IgD-negative memory B cell (primary cell): ENCODE results near the gene GNAI3. TPM values are rescaled to one million over a fixed set of nuclear protein-coding genes. Genes with fewer than 3 reads are reported as not detected.

Source experiments
- H3K27ac Mint-ChIP-seq, 3 donors: one replicate each; pipeline ENCODE4 v1.8.0; 2020 to 2022; ENCODE audit warnings: mild to moderate bottlenecking in 3 of 3, mixed read lengths in 3 of 3, moderate library complexity in 1 of 3
- H3K27me3 Mint-ChIP-seq: one replicate; pipeline ENCODE4 v1.8.0; 2021; ENCODE audit warnings: mixed read lengths
- H3K36me3 Mint-ChIP-seq: one replicate; pipeline ENCODE4 v1.8.0; 2020; ENCODE audit warnings: mild to moderate bottlenecking, mixed read lengths
- H3K4me1 Mint-ChIP-seq, 3 donors: one replicate each; pipeline ENCODE4 v1.8.0; 2020 to 2022; ENCODE audit warnings: mixed read lengths in 3 of 3, mild to moderate bottlenecking in 1 of 3
- H3K4me3 Mint-ChIP-seq, 4 donors: one replicate each; pipeline ENCODE4 v1.8.0; 2020 to 2022; ENCODE audit warnings: mild to moderate bottlenecking in 4 of 4, mixed read lengths in 4 of 4, moderate library complexity in 3 of 4
- H3K9me3 Mint-ChIP-seq, 3 donors: one replicate each; pipeline ENCODE4 v1.8.0; 2020 to 2021; ENCODE audit warnings: mixed read lengths in 3 of 3, mild to moderate bottlenecking in 1 of 3
- polyA plus RNA-seq: library from polyadenylated mRNA; unstranded; fragments of 300-500 nt; fragmentation: Illumina TruSeq; gene quantifications from one replicate; pipeline ENCODE4 v1.2.3, GENCODE V29; 2021

GNAI3 gene
- polyA plus RNA-seq, 1 donor from 2014 or later = 8.1 TPM

DNA sequence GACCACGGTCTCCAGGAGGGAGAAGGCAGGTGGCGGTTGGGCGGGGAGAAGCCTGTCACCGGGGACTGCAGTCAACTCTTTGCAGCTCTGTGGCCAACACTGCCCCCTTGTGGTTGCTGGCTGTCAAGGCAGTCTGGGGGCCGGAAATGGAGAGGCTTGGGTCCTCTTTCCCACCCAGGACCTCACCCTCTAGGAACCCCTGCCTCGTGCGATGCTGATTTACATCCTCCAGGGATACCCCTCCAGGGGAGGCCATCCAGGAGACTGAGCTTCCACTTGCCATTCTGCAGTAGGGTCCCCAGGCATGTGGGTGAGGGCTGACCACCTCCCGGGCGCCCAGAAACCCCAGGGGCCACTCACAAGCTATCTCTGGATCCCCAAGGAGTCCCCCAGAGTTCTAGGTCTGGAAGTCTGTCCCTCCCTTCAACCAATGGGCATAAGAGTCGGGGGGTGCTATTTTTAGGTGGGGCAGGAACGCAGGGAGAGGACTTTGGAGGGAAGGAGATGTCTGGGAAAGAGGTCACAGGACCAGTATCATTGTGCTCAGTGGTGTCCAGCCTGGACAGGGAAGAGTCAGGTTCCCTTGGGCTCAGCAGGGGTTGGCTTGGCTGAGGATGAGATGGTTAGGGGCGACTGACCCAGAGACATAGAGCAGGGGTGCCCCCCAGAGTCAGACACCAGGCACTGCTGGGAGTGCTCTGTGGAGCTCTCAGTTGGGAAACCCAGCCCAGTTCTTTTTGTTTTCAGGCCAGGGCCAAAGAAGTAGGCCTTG is 15.9 kb upstream of the GNAI3 start:
- peaks cover 2% of the 10 kb centered on the region for H3K27me3 Mint-ChIP-seq
- peak overlapping the region; percentile 77 to 95 (median 86) for H3K4me3 Mint-ChIP-seq
- peak overlapping the region; percentile 8 to 86 (median 81) for H3K27ac Mint-ChIP-seq

DNA sequence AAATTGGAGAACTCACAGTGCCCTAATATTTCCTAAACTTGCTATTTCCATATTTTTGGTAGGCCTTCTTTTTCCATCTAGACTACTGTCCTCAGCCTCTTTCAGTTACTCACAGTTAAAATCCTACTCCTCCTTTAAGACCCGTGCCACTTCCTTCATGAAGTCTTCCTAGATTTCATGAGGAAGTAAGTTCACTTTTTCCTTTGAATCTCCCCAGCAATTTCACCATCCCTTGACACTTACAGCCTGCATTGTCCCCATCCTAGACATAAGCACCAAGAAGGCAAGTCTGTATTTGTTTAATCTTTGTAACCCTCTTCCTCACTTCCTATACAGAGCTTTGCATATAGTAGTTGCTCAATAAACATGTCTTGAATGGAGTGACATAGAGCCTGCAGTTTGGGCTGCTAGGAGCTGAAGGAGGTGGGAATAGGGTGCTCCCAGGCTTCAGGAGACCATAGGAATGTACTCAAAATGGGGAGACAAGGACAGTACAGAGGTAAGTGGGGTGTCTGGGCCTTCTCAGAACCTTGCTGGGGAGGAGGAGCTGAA is 14.0 kb upstream of the GNAI3 start:
- Mint-ChIP-seq H3K27ac (no peak overlapping the region), H3K36me3 (no peaks in the 10 kb centered on the region), H3K4me1 (peaks cover 2 to 5% (median 3%) of the 10 kb centered on the region in 3 donors), H3K4me3 (no peak overlapping the region), H3K9me3 (no peaks in the 10 kb centered on the region), H3K27me3 (no peaks in the 10 kb centered on the region)

More for the DNA sequence above, 15.9 kb upstream of the GNAI3 start:
- Mint-ChIP-seq H3K36me3 (no peaks in the 10 kb centered on the region), H3K4me1 (peaks cover 2 to 5% (median 3%) of the 10 kb centered on the region in 3 donors), H3K9me3 (no peaks in the 10 kb centered on the region)

GRCh38 chr1:109535481-109535880 is 12.9 kb upstream of the GNAI3 start:
- no peak overlapping the region for H3K4me3 Mint-ChIP-seq
- H3K4me1 Mint-ChIP-seq = peaks cover 2 to 5% (median 3%) of the 10 kb centered on the region in 3 donors
- peak overlapping the region in 1 of 3 donors; percentile 85 for H3K27ac Mint-ChIP-seq
- H3K9me3 Mint-ChIP-seq = no peaks in the 10 kb centered on the region
- H3K36me3 Mint-ChIP-seq = no peaks in the 10 kb centered on the region
- H3K27me3 Mint-ChIP-seq = no peaks in the 10 kb centered on the region

DNA sequence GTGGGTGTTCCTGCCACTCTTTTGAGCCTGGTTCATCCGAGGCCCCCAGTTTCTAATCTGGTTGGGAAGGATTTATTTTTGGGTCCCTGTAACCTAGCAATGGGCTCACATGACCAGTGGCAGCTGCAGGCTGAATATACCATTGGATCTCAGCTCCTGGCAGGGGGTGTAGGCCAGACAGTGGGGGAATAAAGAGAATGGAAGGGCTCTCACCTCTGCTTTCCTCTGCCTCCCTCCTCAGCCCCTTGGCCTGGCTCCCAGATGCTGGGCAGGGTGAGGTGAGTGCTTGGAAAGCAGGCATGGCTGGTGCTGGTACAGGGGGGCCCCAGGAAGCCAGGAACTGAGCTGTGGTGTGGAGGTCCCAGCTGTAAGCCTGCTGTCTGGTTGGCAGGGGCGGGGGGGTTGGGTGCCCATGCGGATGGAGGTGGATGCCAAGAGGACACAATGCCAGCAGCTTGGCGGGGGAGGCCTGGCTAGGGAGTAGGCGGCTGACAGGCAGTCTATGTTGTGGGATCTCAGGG is 12.4 kb upstream of the GNAI3 start:
- H3K36me3 Mint-ChIP-seq = no peaks in the 10 kb centered on the region
- H3K27ac Mint-ChIP-seq = no peak overlapping the region
- H3K4me3 Mint-ChIP-seq = no peak overlapping the region

DNA sequence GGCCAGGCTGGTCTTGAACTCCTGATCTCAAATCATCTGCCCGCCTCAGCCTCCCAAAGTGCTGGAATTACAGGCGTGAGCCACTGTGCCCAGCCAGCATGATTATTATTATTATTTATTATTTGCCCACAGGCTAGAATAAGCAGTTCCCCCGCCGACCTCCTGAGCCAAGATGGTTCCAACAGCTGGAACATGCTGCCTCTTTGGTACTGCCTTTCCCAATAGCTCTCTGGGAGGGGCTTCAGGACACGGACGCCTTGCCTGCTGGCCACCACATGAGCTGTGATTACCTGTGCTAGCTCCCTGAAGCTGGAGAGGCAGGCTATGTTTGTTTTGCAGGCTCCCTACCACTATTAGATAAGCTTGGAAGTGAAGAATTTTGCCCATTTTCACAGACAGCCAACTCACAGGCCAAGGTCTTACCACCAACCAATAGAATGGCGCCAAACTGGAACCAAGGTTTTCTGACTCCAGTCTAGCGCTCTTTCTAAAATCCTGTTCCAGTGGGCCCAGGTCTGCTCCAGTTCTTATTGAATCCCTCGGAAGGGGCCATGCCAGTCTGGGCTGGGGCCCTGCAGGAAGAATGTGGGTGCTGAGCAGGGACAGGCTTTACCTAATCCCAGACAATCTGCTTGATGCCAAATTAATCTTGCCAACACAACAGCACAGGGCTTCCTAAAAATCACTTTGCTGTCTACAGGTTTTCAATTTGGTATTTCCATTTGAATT is 10.8 kb upstream of the GNAI3 start:
- Mint-ChIP-seq H3K36me3 (no peaks in the 10 kb centered on the region), H3K27ac (no peak overlapping the region), H3K27me3 (no peaks in the 10 kb centered on the region), H3K4me1 (peaks cover 0 to 2% (median 2%) of the 10 kb centered on the region in 3 donors), H3K4me3 (no peak overlapping the region), H3K9me3 (no peaks in the 10 kb centered on the region)

More for the DNA sequence above, 12.4 kb upstream of the GNAI3 start:
- H3K27me3 Mint-ChIP-seq = no peaks in the 10 kb centered on the region
- peaks cover 2 to 5% (median 3%) of the 10 kb centered on the region in 3 donors for H3K4me1 Mint-ChIP-seq
- no peaks in the 10 kb centered on the region for H3K9me3 Mint-ChIP-seq

DNA sequence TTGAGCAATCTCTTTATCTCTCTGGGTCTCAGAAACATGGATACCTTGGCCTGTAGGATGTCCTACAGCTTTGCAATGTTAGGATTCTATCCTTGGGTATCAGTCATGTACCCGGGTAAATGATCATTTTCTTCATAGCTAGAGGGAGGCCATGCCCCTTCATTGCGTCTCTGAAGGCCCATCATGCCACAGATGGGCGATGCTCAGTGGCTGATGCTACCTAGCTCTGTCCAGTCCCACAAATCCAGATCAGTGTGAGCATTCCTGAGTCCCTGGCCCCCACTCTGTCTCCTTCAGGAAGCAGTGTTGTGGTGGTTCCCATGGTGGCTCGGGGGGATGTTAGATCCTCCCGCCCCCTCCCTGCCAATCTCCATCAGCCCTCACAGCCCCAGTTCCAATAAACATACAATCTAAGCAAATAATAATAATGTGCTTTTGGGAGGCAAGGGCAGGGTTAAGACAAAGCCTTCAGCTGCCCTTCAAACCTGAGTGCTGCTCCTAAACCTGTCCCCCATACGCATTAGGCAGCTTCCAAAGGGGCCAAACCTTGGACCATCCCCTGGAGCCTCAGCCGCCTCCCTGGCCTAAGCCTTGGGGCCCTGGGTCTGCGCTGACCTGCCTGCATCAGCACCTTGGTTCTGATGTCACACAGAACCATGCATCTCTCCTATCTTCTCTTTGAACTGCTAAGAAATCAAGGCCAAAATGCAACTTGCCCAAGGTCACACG is 9.4 kb upstream of the GNAI3 start:
- no peaks in the 10 kb centered on the region for H3K36me3 Mint-ChIP-seq
- no peaks in the 10 kb centered on the region for H3K9me3 Mint-ChIP-seq
- H3K27ac Mint-ChIP-seq = no peak overlapping the region
- no peak overlapping the region for H3K4me3 Mint-ChIP-seq
- H3K4me1 Mint-ChIP-seq = no peaks in the 10 kb centered on the region
- no peaks in the 10 kb centered on the region for H3K27me3 Mint-ChIP-seq

- Mint-ChIP-seq H3K4me3 (no peak within 1 kb of the TSS), H3K36me3 (no peaks in the 10 kb centered on the region), H3K4me1 (no peaks in the 10 kb centered on the region), H3K27ac (peak within 1 kb of the TSS in 1 of 3 donors; percentile 91), H3K27me3 (no peaks in the 10 kb centered on the region), H3K9me3 (no peaks in the 10 kb centered on the region)
Observed at GRCh38 chr1:109539676-109540075, 8.7 kb upstream of the GNAI3 start, which contains the start of gene GPR61. GPR61 (plus strand) TSS chr1:109539872; CDS start chr1:109543023, 3,151 bp downstream.

DNA sequence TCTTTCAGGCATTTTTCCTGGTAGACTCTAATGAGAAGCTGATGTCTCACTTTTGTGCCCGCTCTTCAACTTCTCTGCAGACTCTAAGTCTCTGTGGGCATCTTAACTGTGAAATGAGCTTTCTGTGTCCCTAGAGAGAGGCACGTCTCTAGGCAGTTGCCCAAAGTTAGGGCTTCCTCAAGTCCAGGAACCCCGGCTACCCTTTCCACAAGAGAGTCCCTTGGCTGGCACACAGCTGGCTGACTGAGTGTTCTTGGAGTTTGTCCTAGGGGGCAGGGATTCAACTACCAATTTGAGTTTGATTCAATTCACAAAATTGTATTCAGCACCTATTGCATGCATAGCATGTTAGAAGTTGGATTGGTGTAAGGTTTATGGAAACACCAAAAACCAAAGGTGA is 7.3 kb upstream of the GNAI3 start:
- H3K4me1 Mint-ChIP-seq = peaks cover 0 to 1% (median 0%) of the 10 kb centered on the region in 3 donors
- no peaks in the 10 kb centered on the region for H3K36me3 Mint-ChIP-seq
- no peaks in the 10 kb centered on the region for H3K27me3 Mint-ChIP-seq
- no peak overlapping the region for H3K4me3 Mint-ChIP-seq
- peak overlapping the region in 1 of 3 donors; percentile 91 for H3K27ac Mint-ChIP-seq
- no peaks in the 10 kb centered on the region for H3K9me3 Mint-ChIP-seq

DNA sequence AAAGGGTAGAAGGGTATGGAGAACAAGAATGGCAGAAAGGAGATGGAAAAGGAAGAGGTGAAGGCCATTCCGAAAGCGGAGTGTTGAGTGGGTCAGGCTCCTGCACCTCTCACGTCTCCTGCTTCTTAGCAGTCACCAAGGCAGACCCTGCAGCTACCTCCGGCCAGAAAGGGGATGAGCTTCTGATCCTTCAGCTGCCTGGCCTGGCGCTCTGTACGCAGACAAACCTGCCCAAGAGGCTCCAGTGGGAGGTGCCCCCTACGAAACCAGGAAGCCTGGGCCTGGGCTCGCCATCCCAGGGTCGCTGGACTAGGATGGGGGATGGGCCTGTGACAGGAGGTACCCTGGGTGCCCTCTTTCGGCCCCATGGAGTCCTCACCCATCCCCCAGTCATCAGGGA is 5.8 kb upstream of the GNAI3 start:
- H3K4me3 Mint-ChIP-seq = peak overlapping the region in 1 of 4 donors; percentile 40
- no peaks in the 10 kb centered on the region for H3K27me3 Mint-ChIP-seq
- H3K4me1 Mint-ChIP-seq = peaks cover 10 to 14% (median 10%) of the 10 kb centered on the region in 3 donors
- H3K27ac Mint-ChIP-seq = peak overlapping the region in 1 of 3 donors; percentile 16
- no peaks in the 10 kb centered on the region for H3K36me3 Mint-ChIP-seq
- H3K9me3 Mint-ChIP-seq = no peaks in the 10 kb centered on the region

GRCh38 chr1:109543283-109543987 is 5.0 kb upstream of the GNAI3 start:
- H3K27ac Mint-ChIP-seq = no peak overlapping the region
- H3K4me3 Mint-ChIP-seq = no peak overlapping the region
- no peaks in the 10 kb centered on the region for H3K27me3 Mint-ChIP-seq
- peaks cover 13 to 16% (median 15%) of the 10 kb centered on the region in 3 donors for H3K4me1 Mint-ChIP-seq
- H3K9me3 Mint-ChIP-seq = no peaks in the 10 kb centered on the region
- no peaks in the 10 kb centered on the region for H3K36me3 Mint-ChIP-seq

- Mint-ChIP-seq H3K9me3 (no peaks in the 10 kb centered on the region), H3K4me3 (no peak overlapping the region), H3K36me3 (no peaks in the 10 kb centered on the region), H3K27ac (no peak overlapping the region), H3K4me1 (peaks cover 17 to 20% (median 19%) of the 10 kb centered on the region in 3 donors), H3K27me3 (no peaks in the 10 kb centered on the region)
Observed at GRCh38 chr1:109543988-109544735, 4.3 kb upstream of the GNAI3 start.

- no peaks in the 10 kb centered on the region for H3K27me3 Mint-ChIP-seq
- H3K36me3 Mint-ChIP-seq = no peaks in the 10 kb centered on the region
- H3K4me1 Mint-ChIP-seq = peaks cover 28 to 35% (median 29%) of the 10 kb centered on the region in 3 donors
- peak overlapping the region; percentile 92 to 99 (median 98) for H3K27ac Mint-ChIP-seq
- peak overlapping the region; percentile 92 to 100 (median 98) for H3K4me3 Mint-ChIP-seq
- H3K9me3 Mint-ChIP-seq = no peaks in the 10 kb centered on the region
Observed at GRCh38 chr1:109546311-109547109, 1.9 kb upstream of the GNAI3 start.
